Activated T-helper 1 cell treated with anti-CD3 and anti-CD28 coated beads, Interleukin-12 subunit alpha, Interleukin-12 subunit beta, Interleukin-2, Interleukin-4 antibody, amounts not matched to agents 30 ng/mL and 10 ng/mL and 1 ng/mL, durations not matched to agents 14 hours and 24 hours and 36 hours (primary cell): ENCODE data around the gene GET3. TPM values are rescaled to one million over a fixed set of nuclear protein-coding genes. Genes with fewer than 3 reads are reported as not detected.
"Not testable (repeated sequence)": the region's sequence is repeated elsewhere in the genome, so short reads cannot be mapped to it uniquely, and the experiment has no call there.

Experiments used
- DNase-seq: peaks from one replicate; pipeline ENCODE4 v3.0.0; 2021; ENCODE audit warnings: low spot score
- H3K27ac Mint-ChIP-seq: one replicate; pipeline ENCODE4 v1.8.0; 2021; ENCODE audit warnings: mild to moderate bottlenecking, mixed read lengths
- H3K27me3 Mint-ChIP-seq: one replicate; pipeline ENCODE4 v1.8.0; 2022; ENCODE audit warnings: mild to moderate bottlenecking, moderate library complexity, mixed read lengths; ENCODE audit not compliant: insufficient read depth
- H3K36me3 Mint-ChIP-seq: one replicate; pipeline ENCODE4 v1.8.0; 2021; ENCODE audit warnings: low read depth, mixed read lengths
- H3K4me1 Mint-ChIP-seq: one replicate; pipeline ENCODE4 v1.8.0; 2021; ENCODE audit warnings: low read depth, mixed read lengths
- H3K4me3 Mint-ChIP-seq: one replicate; pipeline ENCODE4 v1.8.0; 2021; ENCODE audit warnings: mild to moderate bottlenecking, moderate library complexity, mixed read lengths
- H3K9me3 Mint-ChIP-seq: one replicate; pipeline ENCODE4 v1.8.0; 2021; ENCODE audit warnings: mixed read lengths
- intact Hi-C: fragments of 100-400 bp; cut with micrococcal nuclease; formaldehyde crosslinking; loops from one replicate; pipeline ENCODE4 v1.15.1; 2024
- total RNA-seq: library from RNA; stranded (reverse); gene quantifications from 2 replicates; pipeline ENCODE4 v1.2.3, GENCODE V29; 2022

Gene GET3
- 68.0 and 70.9 TPM in 2 replicates for total RNA-seq

GRCh38 chr19:12736995-12737834, at the start of gene GET3:
TSS of gene GET3 (plus strand) at chr19:12737497. CDS start at chr19:12737506, 9 bp downstream.
- Mint-ChIP-seq H3K9me3 (no peaks in the 10 kb centered on the region), H3K27me3 (no peaks in the 10 kb centered on the region), H3K4me1 (peaks cover 28% of the 10 kb centered on the region), H3K4me3 (peak within 1 kb of the TSS; percentile 99), H3K27ac (peak within 1 kb of the TSS; percentile 83), H3K36me3 (peaks cover 18% of the 10 kb centered on the region)
- intact Hi-C loops: loop anchor here (1.0 to 10.0 kb wide), 9 partner anchors 15 to 1642 kb away; partner anchors contain the start of genes CALR, DHPS, FBXW9 and GCDH
- peak; percentile 75 for DNase-seq

GRCh38 chr19:12689012-12689411, 48.3 kb upstream of the GET3 start:
- Mint-ChIP-seq H3K4me1 (no peaks in the 10 kb centered on the region), H3K27ac (no peak overlapping the region), H3K27me3 (no peaks in the 10 kb centered on the region), H3K4me3 (no peak overlapping the region), H3K36me3 (no peaks in the 10 kb centered on the region), H3K9me3 (no peaks in the 10 kb centered on the region)
- intact Hi-C loops: no loop called here
- no peak for DNase-seq

- H3K36me3 Mint-ChIP-seq: no peaks in the 10 kb centered on the region
- H3K4me3 Mint-ChIP-seq: no peak overlapping the region
- H3K9me3 Mint-ChIP-seq: no peaks in the 10 kb centered on the region
- no peak overlapping the region for H3K27ac Mint-ChIP-seq
- intact Hi-C loops: no loop called here
- no peak for DNase-seq
- no peaks in the 10 kb centered on the region for H3K4me1 Mint-ChIP-seq
- H3K27me3 Mint-ChIP-seq: no peaks in the 10 kb centered on the region
Measured at GRCh38 chr19:12689581-12690216, 47.6 kb upstream of the GET3 start.

GRCh38 chr19:12692960-12693359, 44.3 kb upstream of the GET3 start:
- DNase-seq: no peak
- Mint-ChIP-seq H3K27ac (no peak overlapping the region), H3K4me1 (peaks cover 7% of the 10 kb centered on the region), H3K4me3 (no peak overlapping the region), H3K9me3 (no peaks in the 10 kb centered on the region), H3K27me3 (no peaks in the 10 kb centered on the region), H3K36me3 (peaks cover 5% of the 10 kb centered on the region)
- intact Hi-C loops: no loop called here

GRCh38 chr19:12694641-12695040, 42.7 kb upstream of the GET3 start:
- no peak overlapping the region for H3K27ac Mint-ChIP-seq
- peaks cover 11% of the 10 kb centered on the region for H3K4me1 Mint-ChIP-seq
- no peak for DNase-seq
- peaks cover 13% of the 10 kb centered on the region for H3K36me3 Mint-ChIP-seq
- peak overlapping the region; percentile 89 for H3K4me3 Mint-ChIP-seq
- H3K9me3 Mint-ChIP-seq: no peaks in the 10 kb centered on the region
- intact Hi-C loops: no loop called here
- no peaks in the 10 kb centered on the region for H3K27me3 Mint-ChIP-seq

GRCh38 chr19:12695096-12695495, 42.2 kb upstream of the GET3 start:
- DNase-seq: no peak
- Mint-ChIP-seq H3K36me3 (peaks cover 14% of the 10 kb centered on the region), H3K4me1 (peaks cover 11% of the 10 kb centered on the region), H3K27me3 (no peaks in the 10 kb centered on the region), H3K4me3 (peak overlapping the region; percentile 89), H3K27ac (no peak overlapping the region), H3K9me3 (no peaks in the 10 kb centered on the region)
- intact Hi-C loops: no loop called here

GRCh38 chr19:12695514-12695913, 41.8 kb upstream of the GET3 start:
- no peaks in the 10 kb centered on the region for H3K27me3 Mint-ChIP-seq
- intact Hi-C loops: no loop called here
- peaks cover 14% of the 10 kb centered on the region for H3K36me3 Mint-ChIP-seq
- no peaks in the 10 kb centered on the region for H3K9me3 Mint-ChIP-seq
- peaks cover 11% of the 10 kb centered on the region for H3K4me1 Mint-ChIP-seq
- DNase-seq: no peak
- peak overlapping the region; percentile 52 for H3K27ac Mint-ChIP-seq
- H3K4me3 Mint-ChIP-seq: peak overlapping the region; percentile 89

GRCh38 chr19:12695997-12696365, 41.3 kb upstream of the GET3 start:
- Mint-ChIP-seq H3K27ac (peak overlapping the region; percentile 93), H3K9me3 (no peaks in the 10 kb centered on the region), H3K36me3 (peaks cover 14% of the 10 kb centered on the region), H3K27me3 (no peaks in the 10 kb centered on the region), H3K4me1 (peaks cover 11% of the 10 kb centered on the region), H3K4me3 (peak overlapping the region; percentile 89)
- intact Hi-C loops: loop anchor here (1.0 kb wide), 7 partner anchors 15 to 1191 kb away; partner anchors contain the start of genes DHPS, GET3, RNASEH2A and ZNF653
- DNase-seq: peak; percentile 21

- intact Hi-C loops: loop anchor here (1.0 kb wide), 7 partner anchors 15 to 1191 kb away; partner anchors contain the start of genes DHPS, GET3, RNASEH2A and ZNF653
Measured at GRCh38 chr19:12696366-12697335, 40.6 kb upstream of the GET3 start, which contains the start of gene FBXW9. TSS of gene FBXW9 (minus strand) at chr19:12696631. CDS start at chr19:12696581, 50 bp downstream.

GRCh38 chr19:12697425-12697824, 39.9 kb upstream of the GET3 start:
- H3K9me3 Mint-ChIP-seq, H3K27me3 Mint-ChIP-seq, H3K27ac Mint-ChIP-seq, DNase-seq, intact Hi-C loops: not testable (repeated sequence)
- Mint-ChIP-seq H3K4me3 (peak overlapping the region; percentile 56), H3K36me3 (peaks cover 19% of the 10 kb centered on the region), H3K4me1 (peaks cover 11% of the 10 kb centered on the region)

More at GRCh38 chr19:12696366-12697335, 40.6 kb upstream of the GET3 start, which contains the start of gene FBXW9:
- peak within 1 kb of the TSS; percentile 89 for H3K4me3 Mint-ChIP-seq
- no peaks in the 10 kb centered on the region for H3K9me3 Mint-ChIP-seq
- H3K27me3 Mint-ChIP-seq: no peaks in the 10 kb centered on the region
- peak; percentile 94 for DNase-seq
- peaks cover 11% of the 10 kb centered on the region for H3K4me1 Mint-ChIP-seq
- peak within 1 kb of the TSS; percentile 93 for H3K27ac Mint-ChIP-seq
- H3K36me3 Mint-ChIP-seq: peaks cover 19% of the 10 kb centered on the region

- peaks cover 11% of the 10 kb centered on the region for H3K4me1 Mint-ChIP-seq
- no peaks in the 10 kb centered on the region for H3K27me3 Mint-ChIP-seq
- H3K27ac Mint-ChIP-seq: peak overlapping the region; percentile 65
- intact Hi-C loops: no loop called here
- no peaks in the 10 kb centered on the region for H3K9me3 Mint-ChIP-seq
- H3K4me3 Mint-ChIP-seq: peak overlapping the region; percentile 79
- peaks cover 22% of the 10 kb centered on the region for H3K36me3 Mint-ChIP-seq
- DNase-seq: no peak
Measured at GRCh38 chr19:12698138-12698537, 39.2 kb upstream of the GET3 start.

- Mint-ChIP-seq H3K27ac (no peak overlapping the region), H3K27me3 (no peaks in the 10 kb centered on the region), H3K9me3 (no peaks in the 10 kb centered on the region), H3K4me3 (no peak overlapping the region), H3K36me3 (peaks cover 41% of the 10 kb centered on the region), H3K4me1 (peaks cover 7% of the 10 kb centered on the region)
- intact Hi-C loops: no loop called here
- no peak for DNase-seq
Measured at GRCh38 chr19:12701596-12702282, 35.6 kb upstream of the GET3 start.
